Stimulated activated CD8-positive, alpha-beta memory T cell treated with anti-CD3 and anti-CD28 coated beads, Interleukin-12 subunit alpha, Interleukin-12 subunit beta, amount 100 ng/mL, for 1 hour (primary cell): Measurements from ENCODE around the gene BICDL2.

ENCODE experiments used
- DNase-seq: peaks from one replicate; pipeline ENCODE4 v3.0.0-alpha.2; 2020; ENCODE audit warnings: low read depth

Gene BICDL2

DNA sequence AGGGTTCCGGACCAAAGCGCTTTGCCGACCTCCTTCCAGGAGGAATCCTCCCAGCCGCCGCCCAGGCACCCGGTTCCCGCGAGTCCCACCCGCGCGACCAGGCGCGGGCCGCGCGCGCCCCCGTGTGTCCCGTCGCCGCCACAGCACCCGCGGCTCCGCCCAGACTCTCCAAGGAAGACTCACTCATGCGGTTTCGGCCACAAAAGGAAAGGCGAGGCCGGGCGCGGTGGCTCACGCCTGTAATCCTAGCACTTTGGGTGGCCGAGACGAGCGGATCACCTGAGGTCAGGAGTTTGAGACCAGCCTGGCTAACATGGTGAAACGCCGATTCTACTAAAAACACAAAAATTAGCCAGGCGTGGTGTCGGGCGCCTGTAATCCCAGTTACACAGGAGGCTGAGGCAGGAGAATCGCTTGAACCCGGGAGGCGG is 53.0 kb downstream of the BICDL2 start:
- DNase-seq, result peak; percentile 37

DNA sequence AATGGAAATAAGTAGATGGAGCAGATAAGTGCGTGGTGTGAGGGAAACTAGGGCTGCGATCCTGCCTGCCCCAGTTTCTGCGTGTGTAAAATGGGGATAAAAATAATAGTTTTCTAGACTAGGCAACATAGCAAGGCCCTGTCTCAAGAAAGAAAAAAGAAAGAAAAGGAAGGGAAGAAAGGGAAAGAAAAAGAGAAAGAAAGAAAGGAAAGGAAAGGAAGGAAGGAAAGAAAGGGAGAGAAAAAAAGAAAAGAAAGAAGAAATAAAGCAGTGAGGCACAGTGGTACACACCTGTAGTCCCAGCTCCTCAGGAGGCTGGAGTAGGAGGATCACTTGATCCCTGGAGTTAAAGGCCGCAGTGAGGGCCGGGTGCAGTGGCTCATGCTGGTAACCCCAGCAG is 54.3 kb downstream of the BICDL2 start:
- no peak for DNase-seq

DNA sequence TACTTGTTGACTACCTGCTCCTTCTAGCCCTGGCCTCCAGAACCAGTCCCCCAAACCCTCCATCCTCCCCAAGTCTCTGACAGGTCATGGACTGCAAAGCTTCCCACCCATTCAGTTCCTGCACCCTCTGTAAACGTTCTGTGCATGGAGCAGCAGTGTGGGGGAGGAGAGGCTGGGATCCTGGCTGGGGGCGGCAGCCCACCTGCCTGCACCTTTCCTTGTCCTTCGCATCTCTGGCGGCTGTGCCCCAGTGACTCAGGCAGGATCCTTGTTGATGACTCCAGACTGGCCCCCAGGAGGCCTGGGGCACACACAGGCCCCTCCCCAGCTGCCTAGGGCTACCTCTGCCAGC is 54.9 kb downstream of the BICDL2 start:
- DNase-seq, result no peak

DNA sequence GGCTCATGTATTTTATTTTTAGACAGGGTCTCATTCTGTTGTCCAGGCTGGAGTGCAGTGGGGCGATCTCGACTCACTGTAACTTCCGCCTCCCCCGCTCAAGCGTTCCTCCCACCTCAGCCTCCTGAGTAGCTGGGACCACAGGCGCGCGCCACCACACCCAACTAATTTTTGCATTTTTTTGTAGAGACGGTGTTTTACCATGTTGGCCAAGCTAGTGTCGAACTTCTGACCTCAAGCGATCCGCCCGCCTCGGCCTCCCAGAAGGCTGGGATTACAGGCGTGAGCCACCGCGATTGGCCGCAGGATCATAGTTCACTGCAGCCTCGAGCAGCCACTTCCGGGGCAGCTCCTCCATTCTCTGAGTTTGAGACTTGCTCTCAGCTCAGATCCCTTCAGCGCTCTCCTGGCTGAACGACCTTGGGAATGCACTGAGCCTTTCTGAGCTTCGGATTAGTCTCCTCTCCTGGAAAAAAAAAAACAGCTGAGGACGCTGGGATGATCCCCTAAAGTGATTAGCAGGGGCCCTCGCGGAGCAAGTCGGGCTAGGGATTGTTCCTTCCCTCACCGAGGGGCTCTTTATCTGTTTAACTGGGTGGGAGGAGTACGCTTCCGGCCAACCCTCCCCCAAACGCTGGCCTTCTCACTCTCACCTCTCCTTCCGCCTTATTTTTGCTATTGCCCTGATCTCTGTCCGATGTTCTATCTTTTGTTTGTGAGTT is 55.4 kb downstream of the BICDL2 start:
- no peak for DNase-seq

DNA sequence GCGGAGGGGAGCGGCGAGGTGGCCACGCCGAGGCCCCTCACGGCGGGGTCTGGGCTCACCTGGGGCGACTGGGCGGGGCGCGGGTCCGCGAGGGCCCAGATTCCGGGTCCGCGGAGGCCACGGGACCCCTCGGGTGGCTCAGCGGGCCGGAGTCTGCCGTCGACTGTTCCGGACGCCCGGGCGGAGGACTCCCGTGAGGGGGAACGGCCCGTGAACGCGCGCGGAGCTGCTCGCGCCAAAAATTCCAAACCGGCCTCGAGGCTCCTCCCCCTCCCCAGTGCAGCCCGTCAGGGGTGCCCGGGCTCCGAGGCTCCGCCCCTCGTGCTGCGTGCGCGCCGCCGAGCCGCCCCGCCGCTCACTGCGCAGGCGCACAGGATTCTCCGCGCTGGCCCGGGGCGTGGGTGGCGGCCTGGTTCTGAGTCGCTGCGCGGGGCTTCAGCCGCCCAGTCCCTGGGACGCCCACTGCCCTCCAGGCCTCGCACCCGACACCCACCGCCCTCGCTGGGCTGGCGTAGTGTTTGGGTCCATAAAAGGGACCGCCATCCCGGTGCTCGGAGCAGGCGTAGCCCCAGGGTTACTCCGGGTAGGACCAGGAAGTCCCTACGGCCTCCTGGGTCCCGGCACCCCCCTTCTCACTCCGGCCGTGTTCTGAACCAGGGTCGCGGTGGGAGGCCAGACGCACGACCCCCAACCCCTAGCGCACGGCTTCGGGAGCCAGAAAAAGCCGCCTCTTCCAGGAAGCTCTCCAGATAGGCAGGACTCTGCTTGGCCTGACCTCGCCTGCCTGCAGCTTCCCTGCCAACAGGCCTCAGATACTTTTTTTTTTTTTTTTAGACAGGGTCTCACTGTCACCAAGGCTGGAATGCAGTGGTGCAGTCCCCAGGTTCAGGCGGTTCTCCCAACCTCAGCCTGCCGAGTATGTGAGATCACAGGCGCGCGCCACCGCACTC is 56.2 kb downstream of the BICDL2 start, which contains the start of gene PKMYT1:
PKMYT1 (minus strand) TSS at position 220 of the 950 bp plus-strand sequence. CDS start 789 bp downstream, outside the sequence.
- peak; percentile 86 for DNase-seq

DNA sequence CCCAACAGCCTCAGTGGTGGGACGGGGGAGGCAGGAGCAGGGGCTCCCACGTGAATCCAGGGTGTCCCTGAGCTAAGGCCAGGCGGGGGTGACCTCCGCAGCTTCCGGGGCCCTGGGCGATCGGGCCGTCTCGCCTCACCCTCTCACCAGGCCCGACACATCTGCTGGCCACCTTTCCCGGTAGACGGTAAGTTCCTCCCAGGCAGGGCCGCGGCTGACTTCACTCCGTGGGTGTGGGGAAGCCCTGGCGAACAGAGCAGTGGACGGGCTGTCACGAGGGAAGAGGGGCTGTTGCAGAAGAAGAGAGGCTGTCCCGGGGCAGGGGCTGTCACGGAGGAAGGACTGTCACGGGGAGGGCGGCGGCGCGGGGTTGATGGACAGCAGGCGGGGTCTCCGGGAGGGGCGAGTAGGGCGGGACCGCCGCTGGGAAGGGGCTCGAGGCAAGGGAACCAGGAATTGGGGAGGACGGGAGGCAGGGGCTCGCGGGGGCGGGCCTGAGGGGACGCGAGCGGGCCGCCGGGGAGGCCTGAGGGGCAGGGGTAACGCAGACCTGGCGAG is 57.0 kb downstream of the BICDL2 start:
- no peak for DNase-seq
